HG03196 (cell line): Measurements from ENCODE around the gene LMBRD1.
"Not testable (repeated sequence)": the region's sequence is repeated elsewhere in the genome, so short reads cannot be mapped to it uniquely, and the experiment has no call there.

Experiments
- ATAC-seq: cut with Tn5 transposase; IDR thresholded peaks from one replicate; pipeline ENCODE4 v1.9.1; 2021; ENCODE audit not compliant: unreplicated experiment

Gene LMBRD1

GRCh38 chr6:69756366-69756765, 40.4 kb downstream of the LMBRD1 start:
- no peak for ATAC-seq

DNA sequence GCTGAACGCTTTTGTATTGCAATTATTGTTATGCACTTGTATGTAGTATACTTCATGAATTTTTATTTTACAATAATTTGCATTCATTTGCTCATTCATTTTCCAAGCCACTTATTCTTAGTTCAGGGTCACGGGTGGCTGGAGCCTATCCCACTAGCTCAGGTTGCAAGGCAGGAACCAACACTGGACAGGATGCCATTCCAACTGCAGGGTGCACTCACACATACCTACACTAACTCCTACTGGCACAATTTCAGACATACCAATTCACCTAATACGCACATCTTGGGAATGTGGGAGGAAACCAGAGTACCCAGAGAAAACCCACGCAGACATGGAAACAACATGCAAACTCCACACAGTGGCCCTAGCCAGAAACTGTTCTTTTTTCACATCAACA, 61.8 kb downstream of the LMBRD1 start:
- ATAC-seq = no peak

DNA sequence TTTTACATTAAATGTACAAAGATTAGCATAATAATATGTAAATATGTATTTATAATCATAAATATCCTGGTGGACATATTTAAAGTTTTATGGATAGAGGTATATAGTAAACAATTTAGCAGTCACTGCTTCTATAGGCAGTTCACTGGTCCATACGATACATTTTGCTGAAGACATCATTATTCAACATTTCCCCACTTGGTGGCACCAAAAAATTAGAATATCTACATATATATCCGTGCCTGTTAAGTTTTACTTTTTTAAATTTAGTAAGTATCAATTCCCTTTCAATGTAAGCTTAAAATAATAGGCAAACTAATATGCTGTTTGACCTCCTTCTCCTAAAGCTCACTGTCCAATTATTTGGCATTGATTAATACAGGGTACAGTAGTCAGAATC, 64.2 kb downstream of the LMBRD1 start:
- ATAC-seq = peak; percentile 52

DNA sequence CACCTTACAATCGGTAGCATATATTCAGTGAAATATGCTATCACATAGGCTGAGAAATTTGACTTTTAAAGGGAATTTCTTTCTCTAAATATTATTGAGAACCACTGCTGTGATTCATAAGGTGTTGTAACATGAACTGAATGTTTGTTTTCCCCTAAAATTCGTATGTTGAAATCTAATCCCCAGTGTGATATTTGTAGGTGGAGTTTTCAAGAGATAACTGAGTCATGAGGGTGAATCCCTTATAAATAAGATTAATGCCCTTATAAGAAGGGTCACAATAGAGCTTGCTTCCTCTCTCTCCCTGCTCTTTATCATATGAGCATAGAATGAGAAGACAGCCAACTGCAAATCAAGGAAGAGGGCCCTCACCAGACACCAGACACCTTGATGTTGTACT, 64.8 kb downstream of the LMBRD1 start:
- no peak for ATAC-seq

DNA sequence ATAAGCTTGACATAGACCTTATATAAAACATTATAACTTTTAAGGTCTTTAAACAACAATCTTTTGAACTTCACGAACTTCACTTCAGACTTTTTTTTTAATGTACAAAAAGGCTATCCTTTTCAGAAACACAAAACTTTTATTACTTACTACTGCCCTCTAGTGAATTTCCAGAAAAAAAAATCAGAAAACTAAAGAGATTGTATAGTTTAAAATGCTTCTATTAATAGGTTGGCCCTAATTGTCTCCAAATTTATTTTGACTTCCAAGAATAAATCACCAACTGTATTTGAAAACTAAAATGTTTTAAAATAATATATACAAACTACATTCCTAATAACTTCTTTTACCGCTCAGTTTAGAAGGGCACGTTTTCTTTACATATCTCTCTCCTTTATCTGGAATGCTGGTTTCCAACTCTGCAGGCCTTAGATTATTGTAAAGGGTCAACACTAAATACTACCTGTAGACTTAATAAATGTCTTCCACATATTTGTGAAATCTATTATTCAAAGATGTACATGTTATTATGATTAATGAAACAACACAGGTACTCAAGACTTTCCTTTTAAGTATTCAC, 66.8 kb downstream of the LMBRD1 start:
- ATAC-seq = no peak

DNA sequence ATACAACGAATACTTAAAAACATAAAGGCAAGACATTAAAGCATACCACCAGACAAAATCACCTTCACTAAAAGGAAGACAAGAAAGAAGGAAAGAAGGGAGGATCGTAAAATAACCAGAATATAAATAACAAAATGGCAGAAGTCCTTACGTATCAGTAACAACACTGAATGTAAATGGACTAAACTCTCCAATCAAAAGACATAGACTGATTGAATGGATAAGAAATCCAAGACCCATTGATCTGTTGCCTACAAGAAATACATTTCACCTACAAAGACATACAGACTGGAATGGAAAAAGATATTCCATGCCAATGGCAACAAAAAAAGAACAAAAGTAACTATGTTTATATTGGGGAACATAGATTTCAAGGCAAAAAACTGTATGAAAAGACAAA, 74.1 kb downstream of the LMBRD1 start:
- ATAC-seq = no peak

- ATAC-seq = no peak
Observed at GRCh38 chr6:69719602-69720193, 77.1 kb downstream of the LMBRD1 start.

DNA sequence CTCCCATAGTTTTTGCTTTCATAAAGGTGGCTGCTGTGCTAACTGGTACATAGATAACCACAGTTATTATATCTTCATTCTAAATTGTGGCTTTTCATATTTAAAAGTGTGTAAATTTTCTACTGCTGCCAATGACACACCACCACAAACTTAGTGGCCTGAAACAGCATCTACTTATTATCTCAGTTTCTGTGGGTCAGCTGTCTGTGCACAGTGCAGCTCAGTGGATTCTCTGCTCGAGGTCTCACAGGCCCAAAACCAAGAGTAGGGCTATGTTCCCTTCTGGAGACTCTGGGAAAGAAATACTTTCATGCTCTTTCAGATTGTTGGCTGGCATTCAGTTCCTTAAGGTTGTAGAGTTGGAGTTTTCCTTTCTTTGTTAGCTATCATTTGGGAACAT, 90.1 kb downstream of the LMBRD1 start:
- ATAC-seq = no peak

- ATAC-seq = no peak
Observed at GRCh38 chr6:69705954-69706353, 90.9 kb downstream of the LMBRD1 start.

- ATAC-seq = no peak
Observed at GRCh38 chr6:69704916-69705315, 91.9 kb downstream of the LMBRD1 start.

DNA sequence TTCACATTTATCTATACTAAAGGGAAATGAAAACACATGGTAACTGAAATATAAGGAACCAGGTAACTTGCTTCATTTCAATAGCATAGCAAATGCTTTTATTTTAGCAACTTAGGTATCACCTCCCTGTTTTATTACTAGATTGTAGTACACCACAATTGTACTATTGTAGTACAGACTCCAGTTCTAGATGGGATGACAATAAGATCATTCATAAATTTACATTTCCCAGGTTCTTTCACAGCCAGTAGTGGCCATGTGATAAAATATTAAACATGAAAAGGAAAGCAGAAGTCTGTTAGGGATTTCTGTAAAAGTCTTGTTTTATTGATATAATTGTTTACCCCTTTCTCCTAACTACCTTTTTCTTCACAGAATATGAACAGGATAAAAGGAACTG, 97.2 kb downstream of the LMBRD1 start:
- ATAC-seq = no peak

DNA sequence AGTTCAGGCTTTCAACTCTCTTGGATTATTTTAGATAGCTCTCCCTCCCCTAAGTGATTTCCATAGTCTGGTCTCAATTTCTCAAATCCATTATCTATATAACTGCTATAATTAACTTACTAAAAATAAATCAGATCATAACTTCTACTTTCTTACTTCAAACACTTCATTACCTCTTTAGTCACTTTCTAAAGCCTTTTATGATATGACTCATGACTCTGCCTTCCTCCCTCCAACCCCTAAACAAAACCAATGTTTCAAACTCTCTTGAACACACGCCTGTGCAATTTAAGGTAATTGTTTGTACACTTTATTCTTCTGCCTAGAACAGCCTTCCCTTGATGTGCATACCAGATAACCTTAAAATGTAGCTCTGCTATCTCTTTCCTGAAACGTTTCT, 100.5 kb downstream of the LMBRD1 start:
- ATAC-seq = no peak

DNA sequence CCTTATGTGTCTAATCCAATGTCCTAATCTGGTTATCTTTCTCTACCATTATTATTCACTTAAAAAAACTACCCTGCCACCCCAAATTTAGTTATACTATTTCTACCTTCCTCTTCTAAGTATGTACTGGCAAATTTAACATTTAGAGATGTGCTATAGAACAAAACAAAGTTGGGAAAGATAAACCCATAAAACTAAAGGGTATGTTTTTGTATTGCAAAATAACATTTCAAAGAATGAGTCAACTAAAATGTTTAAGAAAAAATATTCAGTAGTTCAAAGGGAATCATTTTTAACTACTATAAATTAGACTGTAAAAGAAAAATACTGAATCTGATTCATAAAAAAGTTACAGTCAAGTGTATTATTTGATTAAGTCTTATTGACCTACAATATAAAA, 103.0 kb downstream of the LMBRD1 start:
- ATAC-seq = no peak

DNA sequence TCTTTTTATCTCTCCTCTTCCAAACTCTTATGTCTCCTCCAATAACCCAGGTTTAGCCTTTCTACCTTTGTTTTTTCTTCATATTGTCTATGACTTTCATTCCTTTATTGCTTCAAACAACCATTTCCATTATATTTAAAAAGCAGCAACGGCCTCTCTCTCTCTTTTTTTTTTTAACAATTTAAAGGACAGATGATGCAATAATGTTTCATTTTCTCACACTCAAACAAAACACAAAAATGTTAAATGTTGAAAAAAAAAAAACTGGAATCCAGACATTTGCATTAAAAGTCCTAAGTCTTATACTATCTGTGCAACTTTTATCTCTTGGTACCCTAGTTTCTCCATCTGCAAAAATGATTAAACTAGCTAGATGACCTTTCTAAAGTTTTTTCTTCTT, 105.8 kb downstream of the LMBRD1 start:
- no peak for ATAC-seq

DNA sequence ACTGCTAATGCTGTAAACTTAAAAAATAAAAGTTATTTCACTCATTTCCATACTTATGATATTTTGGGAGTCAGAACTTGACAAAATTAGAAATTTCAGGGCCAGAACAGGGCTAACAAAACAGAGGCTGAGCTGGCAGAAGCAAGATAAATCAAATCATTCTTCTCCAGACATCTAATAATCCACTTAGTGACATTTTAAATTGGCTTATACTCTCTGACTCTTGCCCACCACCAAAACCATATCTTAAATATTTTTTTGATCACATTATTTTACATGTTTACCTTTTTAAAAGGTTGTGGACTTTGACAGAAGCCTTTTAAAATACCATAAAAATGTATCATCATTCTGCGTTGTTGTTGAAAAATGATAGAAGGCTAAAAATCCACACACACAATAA, 116.5 kb downstream of the LMBRD1 start:
- ATAC-seq = no peak

GRCh38 chr6:69673298-69673697, 123.5 kb downstream of the LMBRD1 start:
- no peak for ATAC-seq

GRCh38 chr6:69668916-69669315, 127.9 kb downstream of the LMBRD1 start:
- ATAC-seq = no peak

GRCh38 chr6:69666779-69667178, 130.0 kb downstream of the LMBRD1 start:
- not testable (repeated sequence) for ATAC-seq

GRCh38 chr6:69665437-69665836, 131.4 kb downstream of the LMBRD1 start:
- no peak for ATAC-seq

DNA sequence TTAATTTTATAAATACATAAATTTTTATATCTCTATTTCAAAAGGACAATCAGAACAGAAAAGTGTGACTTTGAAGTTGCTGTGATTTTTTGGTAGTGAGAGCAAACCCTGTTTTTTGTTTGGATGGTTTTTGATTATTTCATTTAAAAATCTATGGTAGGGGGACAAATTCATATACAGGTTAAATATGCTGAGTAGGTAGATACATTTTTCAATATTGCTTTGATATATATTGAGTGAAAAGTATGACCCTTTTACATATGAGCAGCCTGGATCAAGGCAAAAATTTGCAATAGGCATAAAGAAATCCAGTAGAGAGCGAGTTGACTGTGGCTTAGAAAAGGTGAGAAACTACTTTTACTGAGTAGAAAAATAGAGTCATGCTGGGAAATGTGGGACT, 132.3 kb downstream of the LMBRD1 start:
- ATAC-seq = no peak

GRCh38 chr6:69663215-69663614, 133.6 kb downstream of the LMBRD1 start:
- ATAC-seq = no peak

DNA sequence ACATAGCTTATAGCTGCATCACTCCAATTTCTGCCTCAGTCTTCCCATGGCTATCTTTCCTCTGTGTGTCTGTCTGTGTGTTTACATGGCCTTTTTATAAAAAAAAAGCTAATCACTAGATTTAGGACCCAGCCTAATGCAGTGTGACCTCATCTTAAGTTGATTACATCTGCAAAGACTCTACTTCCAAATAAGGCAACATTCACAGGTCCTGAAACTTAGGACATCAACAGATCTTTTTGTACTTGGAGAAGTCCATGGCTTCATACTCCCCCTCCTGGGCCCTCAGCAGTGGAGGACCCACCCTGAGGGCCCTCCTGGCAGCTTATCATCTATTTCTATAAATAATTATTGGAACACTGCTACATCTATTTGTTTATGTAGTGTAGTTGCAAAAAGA, 146.1 kb downstream of the LMBRD1 start:
- no peak for ATAC-seq

GRCh38 chr6:69647726-69648125, 149.1 kb downstream of the LMBRD1 start:
- ATAC-seq = no peak
